Measurements from ENCODE around the gene WASF1. TPM values are rescaled to one million over a fixed set of nuclear protein-coding genes. Genes with fewer than 3 reads are reported as not detected.

The WASF1 gene
- total RNA-seq, 3 donors from 2014 or later = 1.2 to 2.3 (median 1.9) TPM

GRCh38 chr6:110185879-110186278 is 6.4 kb upstream of the WASF1 start:
- Mint-ChIP-seq H3K4me3 (peak overlapping the region; percentile 55), H3K4me1 (ENCODE audit: low read depth) (peaks cover 28% of the 10 kb centered on the region), H3K36me3 (ENCODE audit: insufficient read depth) (peaks cover 8% of the 10 kb centered on the region), H3K27me3 (ENCODE audit: low read depth) (no peaks in the 10 kb centered on the region), H3K9me3 (no peaks in the 10 kb centered on the region)
- DNase-seq = no peak
- peak; percentile 71 to 81 for ATAC-seq

DNA sequence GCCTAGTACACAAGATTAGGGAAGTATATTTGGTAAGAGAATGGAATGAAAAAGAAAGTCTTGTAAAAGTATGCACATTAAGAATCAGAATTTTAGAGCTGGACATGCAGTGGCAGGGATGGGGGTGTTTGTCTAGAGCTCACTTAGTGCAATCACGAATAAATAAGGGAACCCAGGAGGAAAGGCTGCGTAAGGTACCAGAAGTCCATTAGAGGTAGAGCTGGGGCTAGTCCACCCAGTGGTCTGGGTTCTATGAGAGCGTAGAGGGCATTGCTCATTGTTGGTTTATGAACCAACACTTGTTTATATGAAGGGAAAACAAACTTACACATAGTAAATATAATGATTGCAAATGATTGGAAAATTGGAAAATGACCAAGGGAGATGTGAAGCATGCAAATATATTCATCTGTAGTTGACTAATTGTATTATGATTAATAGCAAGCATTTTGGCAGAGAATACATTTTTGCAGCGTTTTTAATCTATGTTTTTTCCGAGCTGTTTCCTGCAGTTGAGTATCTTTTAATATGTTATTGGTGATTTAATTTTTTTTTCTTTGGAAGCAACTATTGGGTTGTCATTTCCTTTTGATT is 3.9 kb upstream of the WASF1 start:
- Mint-ChIP-seq H3K4me3 (no peak overlapping the region), H3K27me3 (ENCODE audit: low read depth) (no peaks in the 10 kb centered on the region), H3K4me1 (ENCODE audit: low read depth) (peaks cover 24% of the 10 kb centered on the region), H3K9me3 (no peaks in the 10 kb centered on the region), H3K36me3 (ENCODE audit: insufficient read depth) (peaks cover 8% of the 10 kb centered on the region)
- DNase-seq (no peak), ATAC-seq (no peak)

- no peak for DNase-seq
Observed at GRCh38 chr6:110181131-110182030, 1.9 kb upstream of the WASF1 start.

GRCh38 chr6:110180228-110181008 is 948 bp upstream of the WASF1 start, which contains the start of gene CDC40:
Gene CDC40 (plus strand): TSS chr6:110180427. CDS start chr6:110180445, 18 bp downstream.
- Mint-ChIP-seq H3K9me3 (no peaks in the 10 kb centered on the region), H3K36me3 (ENCODE audit: insufficient read depth) (peaks cover 3% of the 10 kb centered on the region), H3K4me3 (no peak within 1 kb of the TSS), H3K4me1 (ENCODE audit: low read depth) (peaks cover 7% of the 10 kb centered on the region), H3K27me3 (ENCODE audit: low read depth) (peaks cover 5% of the 10 kb centered on the region)
- DNase-seq = peak; percentile 38
- peak; percentile 44 to 51 for ATAC-seq

More at GRCh38 chr6:110181131-110182030, 1.9 kb upstream of the WASF1 start:
- Mint-ChIP-seq H3K27me3 (ENCODE audit: low read depth) (peaks cover 2% of the 10 kb centered on the region), H3K36me3 (ENCODE audit: insufficient read depth) (peaks cover 8% of the 10 kb centered on the region), H3K4me1 (ENCODE audit: low read depth) (peaks cover 14% of the 10 kb centered on the region), H3K9me3 (no peaks in the 10 kb centered on the region), H3K4me3 (no peak overlapping the region)
- ATAC-seq = no peak

- H3K4me1 Mint-ChIP-seq (ENCODE audit: low read depth) = peaks cover 5% of the 10 kb centered on the region
- ATAC-seq = peak; percentile 62 to 65
- no peaks in the 10 kb centered on the region for H3K9me3 Mint-ChIP-seq
- H3K4me3 Mint-ChIP-seq = peak overlapping the region; percentile 88
- no peaks in the 10 kb centered on the region for H3K36me3 Mint-ChIP-seq (ENCODE audit: insufficient read depth)
- peaks cover 19% of the 10 kb centered on the region for H3K27me3 Mint-ChIP-seq (ENCODE audit: low read depth)
- peak; percentile 50 for DNase-seq
Observed at GRCh38 chr6:110178626-110179405, 654 bp downstream of the WASF1 start.

DNA sequence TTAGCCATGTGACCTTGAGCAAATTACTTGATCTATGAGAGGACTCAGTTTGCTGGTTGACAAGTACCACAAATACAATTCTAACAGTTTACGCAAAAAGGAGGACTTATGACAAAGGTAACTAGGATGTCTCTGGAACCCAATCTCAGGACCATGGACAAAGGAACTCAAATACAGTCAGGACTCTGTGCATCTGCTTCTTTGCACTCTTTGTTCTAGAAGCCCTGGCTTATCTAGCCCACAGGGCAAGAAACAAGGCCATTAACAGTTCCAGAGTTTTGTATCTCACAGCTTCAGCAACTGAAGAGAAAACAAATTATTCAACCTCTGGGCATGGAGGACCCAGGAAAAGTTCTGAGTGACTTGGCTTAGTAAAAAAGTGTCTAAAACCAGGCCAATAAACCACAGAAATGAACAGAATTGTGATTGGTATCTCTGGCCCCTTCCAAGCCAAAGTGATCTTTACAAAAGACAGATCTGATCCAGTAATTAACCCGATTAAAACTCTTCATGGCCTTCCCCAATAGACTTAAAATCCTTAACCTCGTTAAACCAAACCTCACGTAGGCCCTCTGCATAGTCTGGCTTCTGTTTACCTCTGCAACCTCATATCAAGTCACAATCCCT is 5.9 kb downstream of the WASF1 start:
- H3K27me3 Mint-ChIP-seq (ENCODE audit: low read depth) = peaks cover 22% of the 10 kb centered on the region
- no peaks in the 10 kb centered on the region for H3K36me3 Mint-ChIP-seq (ENCODE audit: insufficient read depth)
- H3K4me3 Mint-ChIP-seq = no peak overlapping the region
- H3K9me3 Mint-ChIP-seq = no peaks in the 10 kb centered on the region
- ATAC-seq (no peak), DNase-seq (no peak)
- peaks cover 4% of the 10 kb centered on the region for H3K4me1 Mint-ChIP-seq (ENCODE audit: low read depth)

GRCh38 chr6:110170081-110170480 is 9.4 kb downstream of the WASF1 start:
- ATAC-seq = no peak
- no peak for DNase-seq
- Mint-ChIP-seq H3K27me3 (ENCODE audit: low read depth) (peaks cover 16% of the 10 kb centered on the region), H3K36me3 (ENCODE audit: insufficient read depth) (no peaks in the 10 kb centered on the region), H3K4me3 (no peak overlapping the region), H3K9me3 (no peaks in the 10 kb centered on the region), H3K4me1 (ENCODE audit: low read depth) (no peaks in the 10 kb centered on the region)

DNA sequence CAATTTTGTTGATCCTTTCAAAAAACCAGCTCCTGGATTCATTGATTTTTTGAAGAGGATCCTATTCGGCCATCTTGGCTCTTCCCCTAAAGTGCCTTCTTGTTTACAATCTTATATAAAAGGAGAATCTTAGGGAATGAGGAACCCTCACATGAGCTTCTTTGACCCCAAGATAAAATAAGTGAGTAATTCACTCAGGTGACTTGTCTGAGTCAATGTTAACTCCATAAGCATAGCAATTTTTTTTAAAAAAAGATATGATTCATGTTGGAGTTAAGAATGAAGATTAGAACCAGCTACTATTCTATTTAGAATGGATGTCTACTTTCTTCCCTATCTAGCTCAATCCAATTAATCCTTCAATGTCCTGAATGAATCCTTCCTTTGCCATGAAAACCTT is 21.0 kb downstream of the WASF1 start:
- Mint-ChIP-seq H3K9me3 (no peaks in the 10 kb centered on the region), H3K27me3 (ENCODE audit: low read depth) (peaks cover 28% of the 10 kb centered on the region), H3K4me3 (no peak overlapping the region), H3K4me1 (ENCODE audit: low read depth) (no peaks in the 10 kb centered on the region), H3K36me3 (ENCODE audit: insufficient read depth) (no peaks in the 10 kb centered on the region)
- DNase-seq (no peak), ATAC-seq (no peak)

- H3K4me3 Mint-ChIP-seq = no peak overlapping the region
- ATAC-seq (no peak), DNase-seq (no peak)
- H3K4me1 Mint-ChIP-seq (ENCODE audit: low read depth) = peaks cover 3% of the 10 kb centered on the region
- H3K27me3 Mint-ChIP-seq (ENCODE audit: low read depth) = peaks cover 26% of the 10 kb centered on the region
- no peaks in the 10 kb centered on the region for H3K36me3 Mint-ChIP-seq (ENCODE audit: insufficient read depth)
- no peaks in the 10 kb centered on the region for H3K9me3 Mint-ChIP-seq
Observed at GRCh38 chr6:110147870-110148269, 31.6 kb downstream of the WASF1 start.

GRCh38 chr6:110140650-110141049 is 38.8 kb downstream of the WASF1 start:
- H3K4me3 Mint-ChIP-seq = no peak overlapping the region
- DNase-seq = no peak
- no peak for ATAC-seq
- H3K4me1 Mint-ChIP-seq (ENCODE audit: low read depth) = no peaks in the 10 kb centered on the region
- no peaks in the 10 kb centered on the region for H3K9me3 Mint-ChIP-seq
- H3K36me3 Mint-ChIP-seq (ENCODE audit: insufficient read depth) = no peaks in the 10 kb centered on the region
- H3K27me3 Mint-ChIP-seq (ENCODE audit: low read depth) = peaks cover 38% of the 10 kb centered on the region

- H3K27me3 Mint-ChIP-seq (ENCODE audit: low read depth) = peaks cover 31% of the 10 kb centered on the region
- ATAC-seq = no peak
- H3K9me3 Mint-ChIP-seq = no peaks in the 10 kb centered on the region
Observed at GRCh38 chr6:110139052-110139451, 40.4 kb downstream of the WASF1 start.

DNA sequence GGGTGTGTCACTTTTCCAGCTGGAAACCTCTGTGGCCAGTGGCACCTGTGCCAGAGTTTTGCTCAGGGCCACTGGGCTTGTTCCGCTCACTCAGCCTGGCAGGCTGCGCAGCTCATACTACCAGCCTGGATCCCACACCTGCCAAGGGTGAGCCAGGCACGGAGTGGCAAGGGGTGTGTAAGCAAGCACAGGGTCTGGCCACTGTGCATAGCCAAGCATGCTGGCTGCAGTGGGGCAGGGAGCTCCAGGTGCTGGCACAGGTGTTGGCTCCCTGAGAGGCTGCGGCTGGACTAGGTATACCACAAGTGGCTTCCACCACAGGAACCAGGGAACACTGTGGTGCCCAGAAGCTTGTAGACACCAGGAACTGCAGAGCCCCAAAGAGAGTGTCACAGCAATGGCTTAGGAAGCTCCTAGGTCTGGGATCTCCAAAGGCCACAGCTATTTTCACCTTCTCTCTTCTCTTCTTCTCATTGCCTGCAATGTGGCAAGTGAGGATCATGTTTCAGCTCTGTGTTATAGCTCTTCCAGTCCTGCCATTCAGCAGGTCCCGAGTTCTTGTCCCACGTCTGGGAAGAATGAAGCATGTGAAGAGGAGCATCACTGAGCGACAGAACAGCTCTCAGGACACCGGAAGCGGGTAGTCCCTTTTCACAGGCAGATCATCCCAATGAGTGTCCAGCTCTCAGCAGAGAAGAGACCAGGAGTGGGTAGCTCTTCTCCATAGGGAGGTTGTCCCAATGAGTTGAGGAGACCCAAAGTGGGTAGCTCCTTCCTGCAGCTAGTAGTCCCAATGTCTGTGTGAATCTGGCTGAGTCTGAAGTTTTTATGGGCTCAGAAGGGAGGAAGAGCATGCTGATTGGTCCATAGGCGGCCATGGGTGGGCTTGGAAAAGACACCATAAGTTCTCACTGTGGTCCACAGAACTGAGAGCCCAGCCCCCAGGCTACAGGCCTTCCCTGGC is 41.3 kb downstream of the WASF1 start:
- H3K4me3 Mint-ChIP-seq = no peak overlapping the region
- ATAC-seq (no peak), DNase-seq (no peak)
- H3K27me3 Mint-ChIP-seq (ENCODE audit: low read depth) = peaks cover 31% of the 10 kb centered on the region
- no peaks in the 10 kb centered on the region for H3K4me1 Mint-ChIP-seq (ENCODE audit: low read depth)
- H3K9me3 Mint-ChIP-seq = no peaks in the 10 kb centered on the region
- H3K36me3 Mint-ChIP-seq (ENCODE audit: insufficient read depth) = no peaks in the 10 kb centered on the region

More at GRCh38 chr6:110139052-110139451, 40.4 kb downstream of the WASF1 start:
- DNase-seq = no peak
- Mint-ChIP-seq H3K4me3 (no peak overlapping the region), H3K4me1 (ENCODE audit: low read depth) (no peaks in the 10 kb centered on the region), H3K36me3 (ENCODE audit: insufficient read depth) (no peaks in the 10 kb centered on the region)

Measured in activated T-cell treated with anti-CD3 and anti-CD28 coated beads, Interleukin-2, amount 50 U/mL, for 4 hours (primary cell).